H1 (cell line): Measurements from ENCODE around the gene THPO. TPM values are rescaled to one million over a fixed set of nuclear protein-coding genes. Genes with fewer than 3 reads are reported as not detected.

Experiments
- CBX5 ChIP-seq: fragments of 300-800, 300-1000 bp; sonication (generic); IDR thresholded peaks from 2 replicates; pipeline ENCODE4 v1.7.1; 2016; ENCODE audit warnings: antibody characterized with exemption, low read length, low read depth
- CBX8 ChIP-seq: fragments of 300-800, 300-1000 bp; sonication (generic); IDR thresholded peaks from 2 replicates; pipeline ENCODE4 v1.7.1; 2016; ENCODE audit warnings: low read depth, low read length, borderline replicate concordance
- CEBPB ChIP-seq: IDR thresholded peaks from 2 replicates; pipeline ENCODE4 v1.6.1; 2012; ENCODE audit warnings: low read depth, low read length
- CHD1 ChIP-seq: IDR thresholded peaks from 2 replicates; pipeline ENCODE4 v1.6.1; 2012; ENCODE audit warnings: low read depth, low read length, improper control_type of control experiment
- CHD2 ChIP-seq: IDR thresholded peaks from 2 replicates; pipeline ENCODE4 v1.6.1; 2012; ENCODE audit warnings: low read length, improper control_type of control experiment
- POLR2A ChIP-seq, 2 experiments: IDR thresholded peaks; 1 replicate in 1 of 2; 2 replicates in 1 of 2; pipeline ENCODE4 v1.6.1; 2011; ENCODE audit warnings: low read depth in 2 of 2, low read length in 2 of 2, mild to moderate bottlenecking in 2 of 2; ENCODE audit errors: control extremely low read depth in 1 of 2
- RFX5 ChIP-seq: IDR thresholded peaks from 2 replicates; pipeline ENCODE4 v1.6.1; 2011; ENCODE audit warnings: low read depth, low read length, improper control_type of control experiment, borderline replicate concordance
- polyA plus RNA-seq, 7 experiments: library from polyadenylated mRNA; depleted of rRNA in 3 of 7; stranded (reverse) in 5 of 7; unstranded in 2 of 7; fragments of >200 nt in 5 of 7; fragments of 200-250 nt in 2 of 7; gene quantifications; 1 replicate in 5 of 7; 2 replicates in 1 of 7; 4 replicates in 1 of 7; pipeline versions ENCODE4 v1.2.1 to v1.2.3, GENCODE V29; 2011 to 2013; ENCODE audit warnings: missing spikeins in 2 of 7, mixed read lengths in 2 of 7
- total RNA-seq: library from RNA; stranded (reverse); fragmentation: NEBNext Ultra II Directional; extraction: Animal tissue kit (Norgen Biotek cat#: 25700); gene quantifications from 2 replicates; pipeline ENCODE4 v1.2.1, GENCODE V29; 2021

The THPO gene
- total and polyA plus RNA-seq, 2 of the 8 experiments (the other 6 are each of a cell fraction or from before 2014, with no cell fraction given) = 0.82 to 1.2 TPM

DNA sequence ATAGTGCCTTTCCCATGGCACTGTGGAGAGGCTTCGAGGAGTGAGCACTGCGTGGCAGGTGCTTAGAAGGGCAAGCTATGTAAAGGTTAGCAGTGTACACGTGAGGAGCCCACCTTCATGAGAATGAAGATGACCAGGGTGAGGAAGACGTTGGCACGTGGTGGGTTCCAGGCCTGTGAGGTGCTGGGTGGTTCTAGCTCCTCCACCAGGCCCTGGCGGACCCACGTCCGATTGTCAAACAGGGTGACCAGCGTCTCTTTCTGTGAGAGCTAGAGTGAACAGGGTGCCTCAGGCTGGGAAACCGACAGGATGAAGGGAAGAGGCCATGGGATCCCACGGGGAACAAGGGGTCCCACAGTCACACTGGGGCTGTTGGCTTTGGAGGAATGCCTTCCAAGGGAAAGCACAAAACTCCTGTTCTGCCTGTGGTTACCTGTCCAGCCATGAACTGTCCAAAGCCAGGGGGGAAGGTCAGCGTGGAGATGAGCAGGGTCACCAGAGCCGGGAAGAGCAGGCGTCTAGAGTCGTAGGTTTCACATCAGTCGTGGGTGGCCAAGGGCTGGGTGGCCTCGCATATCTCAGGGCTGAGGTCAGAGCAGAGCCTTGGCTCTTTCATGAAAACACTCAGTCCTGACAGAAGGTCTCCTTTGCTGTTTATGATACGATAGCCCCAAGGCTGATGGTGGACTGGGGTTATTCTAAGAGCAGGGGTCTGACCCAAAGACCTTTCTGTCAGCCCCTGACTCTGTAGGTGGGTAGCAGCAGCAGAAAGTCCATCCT lies 22.6 kb downstream of the THPO start (continued):
- TF ChIP-seq CBX5 (no peak), CEBPB (no peak), CBX8 (no peak), CHD1 (no peak), CHD2 (no peak), RFX5 (no peak), POLR2A (IDR thresholded peaks at IDR 0.05; ENCODE audit: control extremely low read depth in 1 of 2, low read depth in 2 of 2, low read length in 2 of 2) (no peak)
